ENCODE data around the gene EML6. TPM values are rescaled to one million over a fixed set of nuclear protein-coding genes. Genes with fewer than 3 reads are reported as not detected.

EML6 gene
- total RNA-seq, 2 donors from 2014 or later: 1.4 to 2.1 TPM

DNA sequence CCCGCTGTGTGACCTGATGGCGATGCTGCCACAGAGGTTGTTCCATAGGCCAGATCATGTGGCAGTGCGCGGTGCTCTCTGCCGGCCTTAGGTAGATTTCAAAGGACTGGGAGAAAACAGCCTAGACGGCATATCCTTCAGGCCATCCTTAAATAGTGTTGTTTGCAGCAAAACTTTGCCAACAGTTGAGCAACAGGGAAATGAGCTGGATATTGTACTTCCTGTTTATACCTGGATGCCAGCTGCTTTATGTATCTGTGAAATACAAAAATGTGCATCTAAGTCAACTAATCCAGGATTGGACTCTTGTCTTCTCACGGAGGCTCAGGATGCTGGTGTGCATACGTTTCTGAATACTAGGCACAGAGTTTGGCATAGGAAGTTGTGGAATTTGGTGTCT lies 107.1 kb downstream of the EML6 start:
- no peaks in the 10 kb centered on the region for H3K9me3 ChIP-seq (ENCODE audit: control insufficient read depth, low read length)
- no peak overlapping the region for H3K9ac ChIP-seq (ENCODE audit: extremely low read depth, low read length, poor library complexity, severe bottlenecking)
- no peak for DNase-seq
- H3K4me3 Mint-ChIP-seq: no peak overlapping the region
- H3K4me1 ChIP-seq (ENCODE audit: control insufficient read depth, insufficient read depth, low read length): no peaks in the 10 kb centered on the region
- H3K4me3 ChIP-seq (ENCODE audit: low read length): no peak overlapping the region
- H3K27ac Mint-ChIP-seq: no peak overlapping the region
- no peaks in the 10 kb centered on the region for H3K27me3 ChIP-seq (ENCODE audit: control insufficient read depth, insufficient read depth, low read length, poor library complexity, severe bottlenecking)
- WGBS, 2 experiments (ENCODE audit: insufficient coverage in 1 of 2, insufficient read length in 1 of 2): 89 to 94% methylated on average over 5 to 8 of the region's 8 CpGs
- H3K36me3 ChIP-seq (ENCODE audit: control insufficient read depth, insufficient read depth, low read length): no peaks in the 10 kb centered on the region
- no peaks in the 10 kb centered on the region for H3K36me3 Mint-ChIP-seq (ENCODE audit: low read depth)
- peaks cover 3% of the 10 kb centered on the region for H3K27me3 Mint-ChIP-seq (ENCODE audit: insufficient read depth)
- H3K4me1 Mint-ChIP-seq: peaks cover 6% of the 10 kb centered on the region
- TF ChIP-seq, protein P1, sequence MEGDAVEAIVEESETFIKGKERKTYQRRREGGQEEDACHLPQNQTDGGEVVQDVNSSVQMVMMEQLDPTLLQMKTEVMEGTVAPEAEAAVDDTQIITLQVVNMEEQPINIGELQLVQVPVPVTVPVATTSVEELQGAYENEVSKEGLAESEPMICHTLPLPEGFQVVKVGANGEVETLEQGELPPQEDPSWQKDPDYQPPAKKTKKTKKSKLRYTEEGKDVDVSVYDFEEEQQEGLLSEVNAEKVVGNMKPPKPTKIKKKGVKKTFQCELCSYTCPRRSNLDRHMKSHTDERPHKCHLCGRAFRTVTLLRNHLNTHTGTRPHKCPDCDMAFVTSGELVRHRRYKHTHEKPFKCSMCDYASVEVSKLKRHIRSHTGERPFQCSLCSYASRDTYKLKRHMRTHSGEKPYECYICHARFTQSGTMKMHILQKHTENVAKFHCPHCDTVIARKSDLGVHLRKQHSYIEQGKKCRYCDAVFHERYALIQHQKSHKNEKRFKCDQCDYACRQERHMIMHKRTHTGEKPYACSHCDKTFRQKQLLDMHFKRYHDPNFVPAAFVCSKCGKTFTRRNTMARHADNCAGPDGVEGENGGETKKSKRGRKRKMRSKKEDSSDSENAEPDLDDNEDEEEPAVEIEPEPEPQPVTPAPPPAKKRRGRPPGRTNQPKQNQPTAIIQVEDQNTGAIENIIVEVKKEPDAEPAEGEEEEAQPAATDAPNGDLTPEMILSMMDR (conservative IDR thresholded peaks at IDR 0.05): no peak
- H3K9me3 Mint-ChIP-seq: no peaks in the 10 kb centered on the region
- H3K27ac ChIP-seq (ENCODE audit: low read depth, low read length): no peak overlapping the region

DNA sequence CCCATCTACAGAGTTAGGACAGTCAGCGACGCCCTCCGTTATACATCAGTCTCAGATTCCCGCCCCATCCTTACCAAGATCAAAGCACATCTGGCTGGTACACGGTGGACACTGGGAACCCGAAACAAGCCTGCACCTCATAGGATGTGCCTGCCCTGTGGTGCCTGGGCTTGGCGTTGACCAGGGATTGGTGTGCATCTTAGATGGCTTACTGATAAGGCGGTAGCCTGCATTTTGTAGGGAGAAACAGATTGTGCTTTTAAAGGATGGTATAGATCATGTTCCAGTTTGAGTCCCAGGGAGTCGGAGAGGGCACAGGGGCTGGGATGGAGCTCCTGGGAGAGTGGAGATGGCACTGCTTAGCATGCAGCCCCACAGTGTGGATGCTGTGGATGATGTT lies 108.0 kb downstream of the EML6 start:
- Histone ChIP-seq H3K4me1 (ENCODE audit: control insufficient read depth, insufficient read depth, low read length) (no peaks in the 10 kb centered on the region), H3K27me3 (ENCODE audit: control insufficient read depth, insufficient read depth, low read length, poor library complexity, severe bottlenecking) (no peaks in the 10 kb centered on the region), H3K9ac (ENCODE audit: extremely low read depth, low read length, poor library complexity, severe bottlenecking) (no peak overlapping the region), H3K36me3 (ENCODE audit: control insufficient read depth, insufficient read depth, low read length) (no peaks in the 10 kb centered on the region), H3K9me3 (ENCODE audit: control insufficient read depth, low read length) (no peaks in the 10 kb centered on the region), H3K4me3 (ENCODE audit: low read length) (no peak overlapping the region), H3K27ac (ENCODE audit: low read depth, low read length) (no peak overlapping the region)
- WGBS, 2 experiments (ENCODE audit: insufficient coverage in 1 of 2, insufficient read length in 1 of 2): 92 to 100% methylated on average over 8 to 9 of the region's 9 CpGs
- no peak for DNase-seq
- Mint-ChIP-seq H3K27me3 (ENCODE audit: insufficient read depth) (no peaks in the 10 kb centered on the region), H3K9me3 (no peaks in the 10 kb centered on the region), H3K36me3 (ENCODE audit: low read depth) (no peaks in the 10 kb centered on the region), H3K4me3 (no peak overlapping the region), H3K4me1 (no peaks in the 10 kb centered on the region), H3K27ac (no peak overlapping the region)
- TF ChIP-seq, protein P1 (conservative IDR thresholded peaks at IDR 0.05): no peak

- Mint-ChIP-seq H3K4me1 (peaks cover 1% of the 10 kb centered on the region), H3K4me3 (no peak overlapping the region), H3K36me3 (ENCODE audit: low read depth) (no peaks in the 10 kb centered on the region), H3K27ac (no peak overlapping the region), H3K9me3 (no peaks in the 10 kb centered on the region), H3K27me3 (ENCODE audit: insufficient read depth) (no peaks in the 10 kb centered on the region)
- no peak for DNase-seq
- H3K9ac ChIP-seq (ENCODE audit: extremely low read depth, low read length, poor library complexity, severe bottlenecking): no peak overlapping the region
- no peaks in the 10 kb centered on the region for H3K36me3 ChIP-seq (ENCODE audit: control insufficient read depth, insufficient read depth, low read length)
- TF ChIP-seq, protein P1 (conservative IDR thresholded peaks at IDR 0.05): no peak
- no peak overlapping the region for H3K4me3 ChIP-seq (ENCODE audit: low read length)
- H3K4me1 ChIP-seq (ENCODE audit: control insufficient read depth, insufficient read depth, low read length): no peaks in the 10 kb centered on the region
- WGBS, 2 experiments (ENCODE audit: insufficient coverage in 1 of 2, insufficient read length in 1 of 2): 93 to 100% methylated on average over 4 to 5 of the region's 5 CpGs
- no peaks in the 10 kb centered on the region for H3K27me3 ChIP-seq (ENCODE audit: control insufficient read depth, insufficient read depth, low read length, poor library complexity, severe bottlenecking)
- H3K27ac ChIP-seq (ENCODE audit: low read depth, low read length): no peak overlapping the region
- no peaks in the 10 kb centered on the region for H3K9me3 ChIP-seq (ENCODE audit: control insufficient read depth, low read length)
Measured at GRCh38 chr2:54834721-54835120, 111.3 kb downstream of the EML6 start.

Data from endodermal cell (in vitro differentiated cells).